Colonic mucosa (tissue), 4 donors: ENCODE results near the gene RIPPLY1. TPM values are rescaled to one million over a fixed set of nuclear protein-coding genes. Genes with fewer than 3 reads are reported as not detected.

ENCODE experiments used
- DNase-seq: peaks from one replicate; pipeline ENCODE4 v3.0.0-alpha.2; 2020
- H3K27ac ChIP-seq: fragments of 200-600 bp; one replicate; pipeline ENCODE4 v1.8.0; 2021
- H3K27me3 ChIP-seq: fragments of 200-600 bp; one replicate; pipeline ENCODE4 v1.8.0; 2021
- H3K36me3 ChIP-seq: fragments of 200-600 bp; one replicate; pipeline ENCODE4 v1.8.0; 2021
- H3K4me1 ChIP-seq: fragments of 200-600 bp; one replicate; pipeline ENCODE4 v1.8.0; 2021; ENCODE audit warnings: mild to moderate bottlenecking
- H3K4me3 ChIP-seq: fragments of 200-600 bp; one replicate; pipeline ENCODE4 v1.8.0; 2021
- H3K9ac ChIP-seq, 2 donors: one replicate each; pipeline ENCODE4 v1.7.0; 2013; ENCODE audit warnings: control low read depth in 2 of 2, low read depth in 2 of 2, low read length in 2 of 2
- H3K9me3 ChIP-seq: fragments of 200-600 bp; one replicate; pipeline ENCODE4 v1.8.0; 2021
- CTCF ChIP-seq: fragments of 200-600 bp; IDR thresholded peaks from one replicate; pipeline ENCODE4 v1.8.0; 2022; ENCODE audit warnings: antibody characterized with exemption, mild to moderate bottlenecking
- intact Hi-C: fragments of 100-400 bp; cut with DNase I; formaldehyde crosslinking; loops from one replicate; pipeline ENCODE4 v1.14.1; 2022
- total RNA-seq, 2 donors: library from RNA; stranded (reverse); fragmentation: NEBNext Ultra II Directional in 1 of 2; extraction: Animal tissue kit (Norgen Biotek cat#: 25700) in 1 of 2; gene quantifications; one replicate each; pipeline ENCODE4 v1.2.1, GENCODE V29; 2021
- donor health status: healthy.
- donor health status: DM: no; HTN: no; CAD: no.
- donor health status: DM: no; HTN: no; CAD: no.

Gene RIPPLY1
- total RNA-seq, 2 donors from 2014 or later = not detected

- Histone ChIP-seq H3K4me1 (no peaks in the 10 kb centered on the region), H3K9ac (no peak overlapping the region), H3K27me3 (no peaks in the 10 kb centered on the region), H3K27ac (no peak overlapping the region), H3K4me3 (no peak overlapping the region), H3K9me3 (no peaks in the 10 kb centered on the region), H3K36me3 (no peaks in the 10 kb centered on the region)
- intact Hi-C loops = no loop called here
- DNase-seq = no peak
- TF ChIP-seq CTCF = no peak
Measured at GRCh38 chrX:106902684-106903083, 457 bp downstream of the RIPPLY1 start.

- no peak overlapping the region for H3K27ac ChIP-seq
- intact Hi-C loops = no loop called here
- no peaks in the 10 kb centered on the region for H3K4me1 ChIP-seq
- H3K36me3 ChIP-seq = no peaks in the 10 kb centered on the region
- H3K27me3 ChIP-seq = no peaks in the 10 kb centered on the region
- H3K4me3 ChIP-seq = no peak overlapping the region
- no peak for TF ChIP-seq CTCF
- no peak for DNase-seq
- no peaks in the 10 kb centered on the region for H3K9me3 ChIP-seq
- no peak overlapping the region for H3K9ac ChIP-seq
Measured at GRCh38 chrX:106901781-106902219, 1.3 kb downstream of the RIPPLY1 start.

GRCh38 chrX:106901341-106901740 lies 1.8 kb downstream of the RIPPLY1 start:
- intact Hi-C loops = no loop called here
- no peaks in the 10 kb centered on the region for H3K9me3 ChIP-seq
- DNase-seq = no peak
- no peak overlapping the region for H3K9ac ChIP-seq
- H3K36me3 ChIP-seq = no peaks in the 10 kb centered on the region
- H3K4me3 ChIP-seq = no peak overlapping the region
- no peaks in the 10 kb centered on the region for H3K4me1 ChIP-seq
- H3K27ac ChIP-seq = no peak overlapping the region
- TF ChIP-seq CTCF = no peak
- no peaks in the 10 kb centered on the region for H3K27me3 ChIP-seq

GRCh38 chrX:106899841-106900240 lies 3.3 kb downstream of the RIPPLY1 start:
- Histone ChIP-seq H3K27me3 (no peaks in the 10 kb centered on the region), H3K36me3 (no peaks in the 10 kb centered on the region), H3K27ac (no peak overlapping the region), H3K9ac (no peak overlapping the region), H3K4me3 (no peak overlapping the region), H3K4me1 (no peaks in the 10 kb centered on the region), H3K9me3 (no peaks in the 10 kb centered on the region)
- no peak for TF ChIP-seq CTCF
- no peak for DNase-seq
- intact Hi-C loops = loop anchor here (5.0 kb wide), 1 partner anchor 52 kb away; no protein-coding TSS in a partner anchor

DNA sequence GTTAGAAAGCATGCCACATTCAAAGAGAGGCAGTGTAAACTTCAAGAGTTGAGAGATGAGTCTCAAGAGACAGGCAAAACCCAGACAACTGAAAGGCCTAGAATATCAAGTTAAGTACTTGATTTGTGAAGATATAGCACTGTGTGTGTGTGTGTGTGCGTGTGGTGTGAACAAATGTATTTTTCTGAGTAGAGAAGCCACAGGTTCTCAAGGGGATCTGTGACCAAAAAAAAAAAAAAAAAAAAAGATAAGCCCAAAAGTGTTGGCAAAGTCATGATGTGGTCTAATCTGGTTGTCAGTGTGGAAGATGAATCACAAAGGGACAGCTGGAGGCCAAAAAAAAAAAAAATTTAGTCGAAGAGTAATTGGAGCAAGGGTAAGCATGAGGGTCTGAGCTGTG lies 3.9 kb downstream of the RIPPLY1 start:
- H3K9ac ChIP-seq = no peak overlapping the region
- no peak overlapping the region for H3K4me3 ChIP-seq
- H3K4me1 ChIP-seq = no peaks in the 10 kb centered on the region
- no peaks in the 10 kb centered on the region for H3K36me3 ChIP-seq
- intact Hi-C loops = loop anchor here (5.0 kb wide), 1 partner anchor 53 kb away; no protein-coding TSS in a partner anchor
- TF ChIP-seq CTCF = no peak
- no peak overlapping the region for H3K27ac ChIP-seq
- no peak for DNase-seq
- no peaks in the 10 kb centered on the region for H3K9me3 ChIP-seq
- H3K27me3 ChIP-seq = no peaks in the 10 kb centered on the region
